ENCODE measurements around the gene RNPS1.

RNPS1 gene

GRCh38 chr16:2210386-2211365, 57.2 kb downstream of the RNPS1 start, which contains the start of gene BRICD5:
Gene BRICD5, minus strand, starts transcription at chr16:2210863. Its CDS starts 30 bp downstream, at chr16:2210833.
- no peak for DNase-seq

GRCh38 chr16:2210009-2210332, 58.0 kb downstream of the RNPS1 start:
- no peak for DNase-seq

GRCh38 chr16:2209258-2210008, 58.5 kb downstream of the RNPS1 start:
- DNase-seq = no peak

- no peak for DNase-seq
Observed at GRCh38 chr16:2208772-2209171, 59.2 kb downstream of the RNPS1 start.

GRCh38 chr16:2208308-2208707, 59.6 kb downstream of the RNPS1 start:
- no peak for DNase-seq

GRCh38 chr16:2207872-2208271, 60.1 kb downstream of the RNPS1 start:
- DNase-seq = no peak

GRCh38 chr16:2206780-2207433, 61.0 kb downstream of the RNPS1 start:
- no peak for DNase-seq

- DNase-seq = no peak
Observed at GRCh38 chr16:2206420-2206779, 61.5 kb downstream of the RNPS1 start.

GRCh38 chr16:2205967-2206313, 62.0 kb downstream of the RNPS1 start:
- DNase-seq = no peak

- DNase-seq = peak; percentile 39
Observed at GRCh38 chr16:2205104-2205966, 62.6 kb downstream of the RNPS1 start, which contains the start of gene MLST8. Gene MLST8, plus strand, starts transcription at chr16:2205454. Its CDS starts 632 bp downstream, at chr16:2206086.

GRCh38 chr16:2204416-2205103, 63.4 kb downstream of the RNPS1 start:
- DNase-seq = no peak

Data from NCI-H1417 treated with DMSO at 0.1 percent for 48 hours (cell line).